ENCODE measurements around the gene KCTD19. TPM values are rescaled to one million over a fixed set of nuclear protein-coding genes. Genes with fewer than 3 reads are reported as not detected.

KCTD19 gene
- polyA plus RNA-seq, 1 donor (not counting 4 experiments of a cell fraction or from before 2014, with no cell fraction given): not detected

DNA sequence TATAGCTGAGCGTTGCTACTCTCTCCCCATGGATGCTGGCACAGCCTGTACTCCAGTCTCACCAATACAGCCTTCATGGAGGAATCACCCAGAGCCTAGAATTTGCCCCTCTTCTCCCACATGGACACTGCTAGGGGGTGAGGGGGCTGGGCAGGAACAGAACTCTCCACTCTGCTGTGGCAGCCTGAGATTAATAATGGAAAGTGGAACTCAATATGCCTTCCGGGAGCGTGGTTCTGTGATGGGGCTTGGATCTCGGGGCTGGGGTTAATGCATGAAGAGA, 76.6 kb downstream of the KCTD19 start:
- no peak overlapping the region for H3K4me3 ChIP-seq (ENCODE audit: control insufficient read depth in 2 of 3, extremely low read depth in 1 of 3, insufficient read depth in 2 of 3, low read depth in 1 of 3, low read length in 3 of 3)
- no peaks in the 10 kb centered on the region for H3K9me3 ChIP-seq (ENCODE audit: control insufficient read depth, low read depth, low read length)
- no peak overlapping the region for H3K9ac ChIP-seq (ENCODE audit: control insufficient read depth, extremely low read depth, insufficient read depth, low read length)
- H3K4me1 ChIP-seq (ENCODE audit: control insufficient read depth, extremely low read depth, insufficient read depth, low read length): peaks cover 23% of the 10 kb centered on the region
- TF ChIP-seq EZH2 (IDR thresholded peaks at IDR 0.05; ENCODE audit: low read length): no peak
- TF ChIP-seq, protein P1, sequence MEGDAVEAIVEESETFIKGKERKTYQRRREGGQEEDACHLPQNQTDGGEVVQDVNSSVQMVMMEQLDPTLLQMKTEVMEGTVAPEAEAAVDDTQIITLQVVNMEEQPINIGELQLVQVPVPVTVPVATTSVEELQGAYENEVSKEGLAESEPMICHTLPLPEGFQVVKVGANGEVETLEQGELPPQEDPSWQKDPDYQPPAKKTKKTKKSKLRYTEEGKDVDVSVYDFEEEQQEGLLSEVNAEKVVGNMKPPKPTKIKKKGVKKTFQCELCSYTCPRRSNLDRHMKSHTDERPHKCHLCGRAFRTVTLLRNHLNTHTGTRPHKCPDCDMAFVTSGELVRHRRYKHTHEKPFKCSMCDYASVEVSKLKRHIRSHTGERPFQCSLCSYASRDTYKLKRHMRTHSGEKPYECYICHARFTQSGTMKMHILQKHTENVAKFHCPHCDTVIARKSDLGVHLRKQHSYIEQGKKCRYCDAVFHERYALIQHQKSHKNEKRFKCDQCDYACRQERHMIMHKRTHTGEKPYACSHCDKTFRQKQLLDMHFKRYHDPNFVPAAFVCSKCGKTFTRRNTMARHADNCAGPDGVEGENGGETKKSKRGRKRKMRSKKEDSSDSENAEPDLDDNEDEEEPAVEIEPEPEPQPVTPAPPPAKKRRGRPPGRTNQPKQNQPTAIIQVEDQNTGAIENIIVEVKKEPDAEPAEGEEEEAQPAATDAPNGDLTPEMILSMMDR (optimal IDR thresholded peaks at IDR 0.05 in 1 of 3, IDR thresholded peaks at IDR 0.05 in 1 of 3, conservative IDR thresholded peaks at IDR 0.05 in 1 of 3; ENCODE audit: extremely low read depth in 1 of 3, insufficient read depth in 2 of 3, low read length in 3 of 3): no peak
- H3K4me2 ChIP-seq (ENCODE audit: control insufficient read depth, extremely low read depth, insufficient read depth, low read depth, low read length): no peak overlapping the region
- H2AFZ ChIP-seq (ENCODE audit: control insufficient read depth, low read length): no peak overlapping the region
- dilution Hi-C loops (cut with MboI; ENCODE audit: extremely low pct_ligation_motif_present, low sequenced_read_pairs): no loop called here
- no peak for DNase-seq (ENCODE audit: low read depth, low spot score)
- no peak for FAIRE-seq
- no peak overlapping the region for H3K27ac ChIP-seq (ENCODE audit: control insufficient read depth, insufficient read depth, low read length)
- peaks cover 2% of the 10 kb centered on the region for H3K79me2 ChIP-seq (ENCODE audit: control insufficient read depth, insufficient read depth, low read length)
- no peaks in the 10 kb centered on the region for H4K20me1 ChIP-seq (ENCODE audit: control insufficient read depth, extremely low read depth, insufficient read depth, low read length)
- no peaks in the 10 kb centered on the region for H3K36me3 ChIP-seq (ENCODE audit: control insufficient read depth in 2 of 2, extremely low read depth in 1 of 2, insufficient read depth in 2 of 2, low read length in 2 of 2)
- no peaks in the 10 kb centered on the region for H3K9me1 ChIP-seq (ENCODE audit: control insufficient read depth, extremely low read depth, insufficient read depth, low read length)
- H3K27me3 ChIP-seq (ENCODE audit: control insufficient read depth, extremely low read depth, insufficient read depth, low read length): peaks cover 18% of the 10 kb centered on the region

DNA sequence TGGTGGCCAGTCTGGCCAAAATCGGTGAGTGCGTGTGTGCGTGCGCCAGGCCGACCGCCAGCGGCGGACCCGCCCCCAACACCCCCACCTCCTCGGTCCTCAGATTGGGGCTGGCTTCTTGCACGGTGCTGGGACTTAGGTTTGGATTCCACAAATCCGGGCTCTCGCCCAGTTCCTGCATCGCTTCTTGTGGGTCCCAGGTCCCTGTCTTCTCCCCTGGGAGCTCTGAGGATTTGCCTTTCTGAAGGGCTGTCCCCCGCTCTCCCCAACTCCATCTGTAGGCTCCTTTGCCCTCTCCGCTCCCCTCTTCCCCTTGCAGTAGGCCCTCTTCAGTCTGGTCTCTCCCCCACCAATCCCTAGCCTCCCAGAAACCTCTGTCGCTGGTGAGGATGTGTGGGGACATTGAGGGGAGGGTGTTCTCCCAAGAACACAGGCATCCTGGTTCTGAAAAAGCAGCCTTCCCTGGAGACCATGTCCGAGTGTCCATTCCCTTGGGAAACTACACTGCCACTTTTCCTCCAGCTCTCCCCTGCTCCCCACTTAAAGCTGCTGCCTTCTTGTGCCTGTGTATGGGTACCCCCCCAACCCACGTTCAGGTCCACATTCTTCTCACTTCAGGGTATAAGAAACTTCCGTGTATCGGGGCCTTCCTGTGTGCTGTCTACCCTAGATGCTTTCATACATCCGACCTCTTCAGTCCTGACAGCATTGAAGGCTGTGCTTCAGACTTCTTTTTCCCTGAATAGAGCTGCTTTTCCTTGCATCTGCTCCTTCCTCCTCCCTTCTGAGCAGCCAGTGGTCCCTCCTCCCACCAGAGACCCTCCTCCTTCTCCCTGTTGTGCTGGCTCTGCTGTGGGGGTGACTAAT, 77.1 kb downstream of the KCTD19 start:
- no peak overlapping the region for H3K27ac ChIP-seq (ENCODE audit: control insufficient read depth, insufficient read depth, low read length)
- no peaks in the 10 kb centered on the region for H4K20me1 ChIP-seq (ENCODE audit: control insufficient read depth, extremely low read depth, insufficient read depth, low read length)
- FAIRE-seq (no peak), DNase-seq (ENCODE audit: low read depth, low spot score) (no peak)
- H3K4me3 ChIP-seq (ENCODE audit: control insufficient read depth in 2 of 3, extremely low read depth in 1 of 3, insufficient read depth in 2 of 3, low read depth in 1 of 3, low read length in 3 of 3): peak overlapping the region; percentile 40 to 62 (median 57)
- H3K27me3 ChIP-seq (ENCODE audit: control insufficient read depth, extremely low read depth, insufficient read depth, low read length): peaks cover 18% of the 10 kb centered on the region
- no peaks in the 10 kb centered on the region for H3K9me1 ChIP-seq (ENCODE audit: control insufficient read depth, extremely low read depth, insufficient read depth, low read length)
- peak overlapping the region; percentile 37 for H3K9ac ChIP-seq (ENCODE audit: control insufficient read depth, extremely low read depth, insufficient read depth, low read length)
- peak; percentile 35 for TF ChIP-seq EZH2 (IDR thresholded peaks at IDR 0.05; ENCODE audit: low read length)
- TF ChIP-seq, protein P1 (optimal IDR thresholded peaks at IDR 0.05 in 1 of 3, IDR thresholded peaks at IDR 0.05 in 1 of 3, conservative IDR thresholded peaks at IDR 0.05 in 1 of 3; ENCODE audit: extremely low read depth in 1 of 3, insufficient read depth in 2 of 3, low read length in 3 of 3): no peak
- peak overlapping the region; percentile 82 for H3K4me2 ChIP-seq (ENCODE audit: control insufficient read depth, extremely low read depth, insufficient read depth, low read depth, low read length)
- H3K79me2 ChIP-seq (ENCODE audit: control insufficient read depth, insufficient read depth, low read length): peaks cover 2% of the 10 kb centered on the region
- dilution Hi-C loops (cut with MboI; ENCODE audit: extremely low pct_ligation_motif_present, low sequenced_read_pairs): no loop called here
- H3K36me3 ChIP-seq (ENCODE audit: control insufficient read depth in 2 of 2, extremely low read depth in 1 of 2, insufficient read depth in 2 of 2, low read length in 2 of 2): no peaks in the 10 kb centered on the region
- H3K9me3 ChIP-seq (ENCODE audit: control insufficient read depth, low read depth, low read length): no peaks in the 10 kb centered on the region
- H3K4me1 ChIP-seq (ENCODE audit: control insufficient read depth, extremely low read depth, insufficient read depth, low read length): peaks cover 29% of the 10 kb centered on the region
- H2AFZ ChIP-seq (ENCODE audit: control insufficient read depth, low read length): peak overlapping the region; percentile 81

Data from keratinocyte (primary cell).